Body of pancreas (tissue), 4 donors: Measurements from ENCODE around the gene BSPRY. TPM values are rescaled to one million over a fixed set of nuclear protein-coding genes. Genes with fewer than 3 reads are reported as not detected.
"Not testable (repeated sequence)": the region's sequence is repeated elsewhere in the genome, so short reads cannot be mapped to it uniquely, and the experiment has no call there.

ENCODE experiments used
- ATAC-seq: fragments of 150-250 bp; one replicate; pipeline ENCODE4 v1.9.1; 2016
- DNase-seq, 4 donors: peaks; one replicate each; pipeline ENCODE4 v3.0.0-alpha.2; 2019
- H3K27ac ChIP-seq, 4 donors: fragments of 200-600 bp; sonication (generic); 1 replicate in 3 of 4; 2 replicates in 1 of 4; pipeline versions ENCODE4 v1.5.1 to v1.6.1; 2016 to 2019; ENCODE audit warnings: mild to moderate bottlenecking in 1 of 4, mixed read lengths in 1 of 4, moderate library complexity in 1 of 4
- H3K27me3 ChIP-seq, 2 donors: fragments of 200-600 bp; sonication (generic); one replicate each; pipeline ENCODE4 v1.6.0; 2016; ENCODE audit warnings: mild to moderate bottlenecking in 1 of 2
- H3K36me3 ChIP-seq, 2 donors: fragments of 200-600 bp; sonication (generic); replicated peaks in 1 of 2; 2 replicates each; pipeline ENCODE4 v1.5.1; 2016; ENCODE audit warnings: low read depth in 2 of 2; ENCODE audit not compliant: insufficient read depth in 1 of 2
- H3K4me1 ChIP-seq: fragments of 200-600 bp; sonication (generic); one replicate; pipeline ENCODE4 v1.6.0; 2016
- H3K4me3 ChIP-seq, 2 donors: fragments of 200-600 bp; sonication (generic); 1 replicate in 1 of 2; 2 replicates in 1 of 2; pipeline ENCODE4 v1.5.1; 2016 to 2019
- H3K9me3 ChIP-seq, 3 donors: fragments of 200-600 bp; sonication (generic); 1 replicate in 2 of 3; 2 replicates in 1 of 3; pipeline ENCODE4 v1.5.1; 2016
- CTCF ChIP-seq, 7 experiments: fragments of 450-650 bp in 4 of 7; fragments of 200-600 bp in 3 of 7; sonication (generic) in 3 of 7; IDR thresholded peaks; one replicate each; pipeline ENCODE4 v1.5.1; 2016 to 2019; ENCODE audit warnings: antibody characterized with exemption in 7 of 7
- POLR2A ChIP-seq, 3 donors: fragments of 450-650 bp; IDR thresholded peaks; one replicate each; pipeline ENCODE4 v1.6.1; 2016; ENCODE audit warnings: antibody characterized with exemption in 3 of 3, mild to moderate bottlenecking in 2 of 3
- WGBS, 2 donors: methylation state at CpG; one replicate each; pipeline ENCODE4 v1.1.5; 2017; 5-methylcytosine and 5-hydroxymethylcytosine counted together
- intact Hi-C: fragments of 100-400 bp; cut with DNase I; formaldehyde crosslinking; loops from one replicate; pipeline ENCODE4 v1.15.1; 2023
- total RNA-seq, 2 donors: library from RNA; depleted of rRNA; stranded (reverse); fragments of >200 nt; gene quantifications; one replicate each; pipeline ENCODE4 v1.1.0, GENCODE V29; 2016

BSPRY gene
- total RNA-seq, 2 donors from 2014 or later = 27.0 to 47.0 TPM

- no peaks in the 10 kb centered on the region for H3K9me3 ChIP-seq
- H3K36me3 ChIP-seq = no peaks in the 10 kb centered on the region
- H3K27me3 ChIP-seq = no peaks in the 10 kb centered on the region
- intact Hi-C loops = no loop called here
- TF ChIP-seq POLR2A (IDR thresholded peaks at IDR 0.05) = no peak
- TF ChIP-seq CTCF (IDR thresholded peaks at IDR 0.05) = no peak
- DNase-seq = no peak
- no peak overlapping the region for H3K4me3 ChIP-seq
- 34 to 68% methylated on average over 1 of the region's 1 CpG for WGBS, 2 donors
- ATAC-seq = no peak
- H3K4me1 ChIP-seq = peaks cover 15% of the 10 kb centered on the region
- H3K27ac ChIP-seq = no peak overlapping the region
These were observed 15.6 kb downstream of the BSPRY start for GRCh38 chr9:113364951-113365350.

- H3K4me1 ChIP-seq = peaks cover 22% of the 10 kb centered on the region
- DNase-seq, intact Hi-C loops, H3K9me3 ChIP-seq, ATAC-seq, H3K36me3 ChIP-seq, H3K27me3 ChIP-seq, H3K4me3 ChIP-seq, H3K27ac ChIP-seq: not testable (repeated sequence)
- 82 to 88% methylated on average over 3 of the region's 3 CpGs for WGBS, 2 donors
These were observed 16.3 kb downstream of the BSPRY start for GRCh38 chr9:113365652-113366051.

GRCh38 chr9:113368348-113368981, 19.1 kb downstream of the BSPRY start:
- WGBS, 2 donors = 83 to 85% methylated on average over 4 to 5 of the region's 5 CpGs
- Histone ChIP-seq H3K9me3 (no peaks in the 10 kb centered on the region), H3K4me3 (no peak overlapping the region), H3K27me3 (no peaks in the 10 kb centered on the region), H3K36me3 (no peaks in the 10 kb centered on the region), H3K4me1 (peaks cover 50% of the 10 kb centered on the region), H3K27ac (peak overlapping the region in 3 of 4 donors; percentile 30 to 99 (median 55))
- intact Hi-C loops = no loop called here
- ATAC-seq (no peak), DNase-seq (no peak)
- no peak for TF ChIP-seq POLR2A (IDR thresholded peaks at IDR 0.05)

- WGBS, 2 donors = 46 to 53% methylated on average over 9 to 13 of the region's 13 CpGs
- no peak for TF ChIP-seq POLR2A (IDR thresholded peaks at IDR 0.05)
- no peak for TF ChIP-seq CTCF (IDR thresholded peaks at IDR 0.05)
- ATAC-seq (peak; percentile 84), DNase-seq (peak; percentile 78 to 92 (median 90))
- Histone ChIP-seq H3K27ac (peak overlapping the region; percentile 12 to 99 (median 56)), H3K36me3 (peaks cover 0 to 3% of the 10 kb centered on the region in 2 donors), H3K4me3 (no peak overlapping the region), H3K4me1 (peaks cover 57% of the 10 kb centered on the region), H3K27me3 (no peaks in the 10 kb centered on the region), H3K9me3 (no peaks in the 10 kb centered on the region)
- intact Hi-C loops = no loop called here
These were observed 19.9 kb downstream of the BSPRY start for GRCh38 chr9:113368982-113369854.

GRCh38 chr9:113369855-113370140, 20.5 kb downstream of the BSPRY start:
- ATAC-seq (no peak), DNase-seq (no peak)
- H3K9me3 ChIP-seq = no peaks in the 10 kb centered on the region
- 47 to 75% methylated on average over 9 to 11 of the region's 11 CpGs for WGBS, 2 donors
- peaks cover 63% of the 10 kb centered on the region for H3K4me1 ChIP-seq
- no peak overlapping the region for H3K4me3 ChIP-seq
- H3K27me3 ChIP-seq = no peaks in the 10 kb centered on the region
- peaks cover 0 to 6% of the 10 kb centered on the region in 2 donors for H3K36me3 ChIP-seq
- peak overlapping the region; percentile 12 to 99 (median 56) for H3K27ac ChIP-seq
- TF ChIP-seq CTCF (IDR thresholded peaks at IDR 0.05) = no peak
- intact Hi-C loops = loop anchor here (5.0 kb wide), 1 partner anchor 38 kb away; no protein-coding TSS in a partner anchor
